HCT116 (cell line): ENCODE measurements around the gene GATA3.

ENCODE experiments used
- POLR2A ChIP-seq: IDR thresholded peaks from 2 replicates; pipeline ENCODE4 v1.7.0; 2011; ENCODE audit warnings: borderline replicate concordance; ENCODE audit not compliant: insufficient read depth, insufficient read length; ENCODE audit errors: extremely low read depth
- POLR2AphosphoS5 ChIP-seq: IDR thresholded peaks from 2 replicates; pipeline ENCODE4 v1.6.1; 2011; ENCODE audit warnings: mild to moderate bottlenecking, low read depth, low read length, moderate library complexity
- SP1 ChIP-seq: IDR thresholded peaks from 2 replicates; pipeline ENCODE4 v1.6.1; 2012; ENCODE audit warnings: low read depth
- SRF ChIP-seq: IDR thresholded peaks from 2 replicates; pipeline ENCODE4 v1.6.1; 2012; ENCODE audit warnings: low read depth
- TF ChIP-seq, protein P1 (sequence below): IDR thresholded peaks from 2 replicates; pipeline ENCODE4 v1.6.1; 2012
- TF ChIP-seq, protein P2 (sequence below): IDR thresholded peaks from 2 replicates; pipeline ENCODE4 v1.6.1; 2012
- TF ChIP-seq, protein P3 (sequence below), 3 experiments: fragments of 200-600 bp in 1 of 3; sonication (generic) in 1 of 3; IDR thresholded peaks in 2 of 3; conservative IDR thresholded peaks in 1 of 3; 2 replicates each; pipeline ENCODE4 v1.5.1; 2012 to 2017; ENCODE audit warnings: low read depth in 2 of 3, low read length in 2 of 3, antibody characterized with exemption in 1 of 3, borderline replicate concordance in 1 of 3, control low read depth in 1 of 3, mild to moderate bottlenecking in 1 of 3, mixed read lengths in 1 of 3, mixed run types in 1 of 3, moderate library complexity in 1 of 3; ENCODE audit not compliant: insufficient read depth in 1 of 3
- TF ChIP-seq, protein P4 (sequence below): IDR thresholded peaks from 2 replicates; pipeline ENCODE4 v1.6.1; 2012; ENCODE audit warnings: low read depth

DNA sequence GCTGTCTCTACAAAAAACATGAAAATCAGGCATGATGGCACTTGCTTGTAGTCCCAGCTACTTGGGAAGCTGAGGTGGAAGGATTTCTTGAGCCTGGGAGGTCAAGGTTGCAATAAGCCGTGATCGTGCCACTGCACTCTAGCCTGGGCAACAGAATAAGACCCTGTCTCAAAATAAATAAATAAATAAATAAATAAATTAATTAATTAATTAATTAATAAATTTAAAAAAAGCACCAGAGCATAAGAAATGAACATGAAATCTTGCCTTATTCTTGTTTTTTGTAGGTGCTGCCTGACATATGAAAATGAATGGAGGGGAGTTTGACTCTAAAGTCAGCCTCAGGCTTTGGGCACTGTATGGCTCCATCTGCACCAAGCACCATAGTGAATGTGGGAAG lies 69.9 kb downstream of the GATA3 start:
- TF ChIP-seq, protein P1, sequence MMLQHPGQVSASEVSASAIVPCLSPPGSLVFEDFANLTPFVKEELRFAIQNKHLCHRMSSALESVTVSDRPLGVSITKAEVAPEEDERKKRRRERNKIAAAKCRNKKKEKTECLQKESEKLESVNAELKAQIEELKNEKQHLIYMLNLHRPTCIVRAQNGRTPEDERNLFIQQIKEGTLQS, result no peak
- TF ChIP-seq, protein P2, sequence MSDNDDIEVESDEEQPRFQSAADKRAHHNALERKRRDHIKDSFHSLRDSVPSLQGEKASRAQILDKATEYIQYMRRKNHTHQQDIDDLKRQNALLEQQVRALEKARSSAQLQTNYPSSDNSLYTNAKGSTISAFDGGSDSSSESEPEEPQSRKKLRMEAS, result no peak
- TF ChIP-seq POLR2AphosphoS5, result no peak
- TF ChIP-seq, protein P3, sequence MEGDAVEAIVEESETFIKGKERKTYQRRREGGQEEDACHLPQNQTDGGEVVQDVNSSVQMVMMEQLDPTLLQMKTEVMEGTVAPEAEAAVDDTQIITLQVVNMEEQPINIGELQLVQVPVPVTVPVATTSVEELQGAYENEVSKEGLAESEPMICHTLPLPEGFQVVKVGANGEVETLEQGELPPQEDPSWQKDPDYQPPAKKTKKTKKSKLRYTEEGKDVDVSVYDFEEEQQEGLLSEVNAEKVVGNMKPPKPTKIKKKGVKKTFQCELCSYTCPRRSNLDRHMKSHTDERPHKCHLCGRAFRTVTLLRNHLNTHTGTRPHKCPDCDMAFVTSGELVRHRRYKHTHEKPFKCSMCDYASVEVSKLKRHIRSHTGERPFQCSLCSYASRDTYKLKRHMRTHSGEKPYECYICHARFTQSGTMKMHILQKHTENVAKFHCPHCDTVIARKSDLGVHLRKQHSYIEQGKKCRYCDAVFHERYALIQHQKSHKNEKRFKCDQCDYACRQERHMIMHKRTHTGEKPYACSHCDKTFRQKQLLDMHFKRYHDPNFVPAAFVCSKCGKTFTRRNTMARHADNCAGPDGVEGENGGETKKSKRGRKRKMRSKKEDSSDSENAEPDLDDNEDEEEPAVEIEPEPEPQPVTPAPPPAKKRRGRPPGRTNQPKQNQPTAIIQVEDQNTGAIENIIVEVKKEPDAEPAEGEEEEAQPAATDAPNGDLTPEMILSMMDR (IDR thresholded peaks at IDR 0.05 in 2 of 3, conservative IDR thresholded peaks at IDR 0.05 in 1 of 3; ENCODE audit: borderline replicate concordance in 1 of 3, insufficient read depth in 1 of 3, low read depth in 2 of 3, low read length in 2 of 3), result no peak
- TF ChIP-seq, protein P4, sequence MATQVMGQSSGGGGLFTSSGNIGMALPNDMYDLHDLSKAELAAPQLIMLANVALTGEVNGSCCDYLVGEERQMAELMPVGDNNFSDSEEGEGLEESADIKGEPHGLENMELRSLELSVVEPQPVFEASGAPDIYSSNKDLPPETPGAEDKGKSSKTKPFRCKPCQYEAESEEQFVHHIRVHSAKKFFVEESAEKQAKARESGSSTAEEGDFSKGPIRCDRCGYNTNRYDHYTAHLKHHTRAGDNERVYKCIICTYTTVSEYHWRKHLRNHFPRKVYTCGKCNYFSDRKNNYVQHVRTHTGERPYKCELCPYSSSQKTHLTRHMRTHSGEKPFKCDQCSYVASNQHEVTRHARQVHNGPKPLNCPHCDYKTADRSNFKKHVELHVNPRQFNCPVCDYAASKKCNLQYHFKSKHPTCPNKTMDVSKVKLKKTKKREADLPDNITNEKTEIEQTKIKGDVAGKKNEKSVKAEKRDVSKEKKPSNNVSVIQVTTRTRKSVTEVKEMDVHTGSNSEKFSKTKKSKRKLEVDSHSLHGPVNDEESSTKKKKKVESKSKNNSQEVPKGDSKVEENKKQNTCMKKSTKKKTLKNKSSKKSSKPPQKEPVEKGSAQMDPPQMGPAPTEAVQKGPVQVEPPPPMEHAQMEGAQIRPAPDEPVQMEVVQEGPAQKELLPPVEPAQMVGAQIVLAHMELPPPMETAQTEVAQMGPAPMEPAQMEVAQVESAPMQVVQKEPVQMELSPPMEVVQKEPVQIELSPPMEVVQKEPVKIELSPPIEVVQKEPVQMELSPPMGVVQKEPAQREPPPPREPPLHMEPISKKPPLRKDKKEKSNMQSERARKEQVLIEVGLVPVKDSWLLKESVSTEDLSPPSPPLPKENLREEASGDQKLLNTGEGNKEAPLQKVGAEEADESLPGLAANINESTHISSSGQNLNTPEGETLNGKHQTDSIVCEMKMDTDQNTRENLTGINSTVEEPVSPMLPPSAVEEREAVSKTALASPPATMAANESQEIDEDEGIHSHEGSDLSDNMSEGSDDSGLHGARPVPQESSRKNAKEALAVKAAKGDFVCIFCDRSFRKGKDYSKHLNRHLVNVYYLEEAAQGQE, result no peak
- no peak for TF ChIP-seq SRF
- TF ChIP-seq POLR2A, result no peak
- TF ChIP-seq SP1, result no peak
